Measurements from ENCODE around the gene CPA5.
A peak's percentile ranks its signal among the peaks of the same experiment; 100 is the strongest.

Gene CPA5

DNA sequence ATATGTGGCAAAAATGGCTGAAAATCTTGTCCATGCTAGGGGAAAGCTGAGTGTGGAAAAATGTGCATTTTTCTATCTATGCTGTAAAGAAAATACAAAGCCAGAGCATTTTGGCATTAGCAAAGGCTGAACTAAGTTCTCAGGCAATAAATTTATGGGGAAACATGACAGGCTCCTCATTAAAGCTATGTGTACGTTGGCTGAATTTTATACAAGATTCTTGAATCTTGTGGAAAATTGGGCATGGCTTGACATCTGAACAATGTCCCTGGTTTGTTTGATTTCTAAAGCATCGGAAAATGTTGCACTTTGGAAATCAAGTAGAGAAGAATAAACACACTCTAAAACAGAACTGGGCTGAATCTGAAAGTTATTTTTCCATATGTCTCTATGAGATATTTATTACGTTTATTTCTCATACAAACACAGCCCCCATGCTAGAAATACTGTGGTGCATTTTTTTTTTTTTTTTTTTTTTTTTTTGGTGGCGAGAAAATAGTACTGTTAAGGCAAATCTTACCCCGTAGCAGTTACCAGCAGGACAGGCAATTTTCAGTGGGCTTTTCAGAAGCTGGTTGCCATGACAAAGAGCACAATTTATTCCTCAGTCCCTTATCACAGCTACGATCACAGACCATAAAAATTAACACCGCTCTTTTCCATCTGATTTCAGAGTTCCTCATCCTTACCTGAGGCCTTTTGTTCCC is 52.6 kb downstream of the CPA5 start:
- DNase-seq (ENCODE audit: low spot score) = no peak

- DNase-seq (ENCODE audit: low spot score) = no peak
Observed at GRCh38 chr7:130397758-130398073, 53.1 kb downstream of the CPA5 start.

DNA sequence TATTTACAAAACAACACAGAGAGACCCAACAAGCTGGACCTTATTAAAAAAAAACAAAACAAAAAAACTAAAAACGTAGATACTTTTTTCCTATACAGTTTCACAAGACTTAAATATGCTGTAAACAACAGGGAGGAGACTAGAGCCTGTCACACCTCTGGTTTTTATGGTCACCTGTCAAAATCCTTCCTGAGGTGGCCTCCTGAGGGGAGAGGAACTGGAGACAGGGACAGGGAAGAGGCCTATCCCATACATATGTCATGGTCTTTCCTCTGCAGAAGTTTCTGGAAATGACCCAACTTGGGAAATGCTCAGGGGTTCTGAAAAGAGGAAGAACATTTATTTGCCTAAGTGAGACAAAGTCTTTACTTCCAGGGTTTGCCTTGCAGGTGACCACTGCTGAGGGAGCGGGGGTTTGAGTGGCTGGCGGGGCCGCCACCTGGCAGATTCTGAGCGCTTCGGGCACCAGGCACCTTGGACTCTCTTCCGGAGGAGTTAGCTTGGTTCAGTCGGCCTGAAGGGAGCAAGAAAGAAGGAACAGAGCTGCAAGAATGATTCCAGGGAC is 54.0 kb downstream of the CPA5 start:
- DNase-seq (ENCODE audit: low spot score) = no peak

GRCh38 chr7:130400120-130400572 is 55.5 kb downstream of the CPA5 start:
- DNase-seq (ENCODE audit: low spot score) = no peak

DNA sequence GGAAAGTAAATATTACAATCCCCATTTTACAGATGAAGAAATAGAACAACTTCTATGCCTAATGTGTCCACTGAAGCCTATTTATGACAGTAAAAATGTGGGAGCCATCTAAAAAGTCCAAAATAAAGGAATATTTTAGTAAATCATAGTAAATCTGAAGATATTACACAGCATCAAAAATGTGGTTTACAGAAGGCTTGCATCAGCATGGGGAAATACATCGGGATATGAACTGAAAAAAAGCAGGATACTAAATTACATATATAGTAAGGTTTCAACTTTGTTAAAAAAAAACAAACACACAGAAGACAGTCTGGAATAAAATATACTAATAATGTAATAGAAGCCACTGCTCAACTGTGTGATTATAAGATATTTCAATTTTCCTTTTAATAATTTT is 56.5 kb downstream of the CPA5 start:
- DNase-seq (ENCODE audit: low spot score) = no peak

DNA sequence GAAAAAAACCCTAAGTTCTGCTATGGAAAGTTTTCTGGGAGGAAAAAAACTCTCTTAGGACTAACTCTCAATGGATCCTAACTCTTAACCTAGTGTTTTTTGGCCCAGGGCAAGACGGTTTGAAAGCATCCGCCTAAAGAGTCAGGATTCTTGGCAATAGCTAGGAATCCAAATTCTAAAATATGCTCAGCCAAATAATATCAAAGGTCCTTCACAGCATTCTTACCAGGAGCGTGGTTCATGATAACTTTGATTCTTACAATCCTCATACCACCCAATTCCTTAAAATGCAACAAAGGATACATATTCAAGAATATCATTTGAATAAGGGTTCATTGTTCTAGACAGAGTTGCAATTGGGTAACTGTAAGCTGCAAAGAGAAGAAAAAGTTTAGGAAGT is 57.0 kb downstream of the CPA5 start:
- DNase-seq (ENCODE audit: low spot score) = no peak

DNA sequence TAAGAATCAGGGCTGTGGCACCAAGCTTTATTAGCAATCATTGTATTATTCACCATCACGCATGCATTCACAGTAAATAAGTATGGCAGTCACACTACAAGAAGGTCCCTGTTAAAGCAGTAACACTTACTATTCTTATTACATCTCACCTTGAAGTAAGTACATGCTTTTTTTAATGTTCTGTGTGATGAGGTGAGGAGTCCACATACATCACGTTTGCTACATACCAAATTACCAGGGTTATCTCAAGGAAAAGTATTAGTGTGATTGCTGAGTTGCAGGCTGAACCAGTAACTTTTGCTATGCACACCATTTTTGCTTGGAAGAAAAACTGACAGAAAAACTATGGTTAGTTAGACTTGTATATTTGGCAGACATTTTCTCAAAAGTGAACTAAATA is 60.4 kb downstream of the CPA5 start:
- DNase-seq (ENCODE audit: low spot score) = no peak

GRCh38 chr7:130409067-130409711 is 64.6 kb downstream of the CPA5 start:
- no peak for DNase-seq (ENCODE audit: low spot score)

GRCh38 chr7:130409712-130410072 is 65.1 kb downstream of the CPA5 start:
- peak; percentile 31 for DNase-seq (ENCODE audit: low spot score)

GRCh38 chr7:130410868-130411541 is 66.4 kb downstream of the CPA5 start:
- no peak for DNase-seq (ENCODE audit: low spot score)

DNA sequence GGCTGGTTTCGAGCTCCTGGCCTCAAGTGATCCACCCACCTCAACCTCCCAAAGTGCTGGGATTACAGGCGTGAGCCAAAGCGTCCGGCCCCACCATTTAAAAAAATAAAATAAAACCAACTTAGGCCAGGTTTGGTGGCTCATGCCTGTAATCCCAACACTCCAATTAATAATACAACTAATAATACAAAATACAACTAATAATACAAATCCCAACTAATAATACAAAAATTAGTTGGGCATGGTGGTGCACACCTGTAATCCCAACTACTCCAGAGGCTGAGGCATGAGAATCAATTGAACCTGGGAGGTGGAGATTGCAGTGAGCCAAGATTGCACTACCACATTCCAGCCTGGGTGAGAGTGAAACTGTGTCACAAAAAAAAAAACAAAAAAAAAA is 68.6 kb downstream of the CPA5 start:
- DNase-seq (ENCODE audit: low spot score) = no peak

GRCh38 chr7:130415006-130415405 is 70.4 kb downstream of the CPA5 start:
- DNase-seq (ENCODE audit: low spot score) = no peak

- no peak for DNase-seq (ENCODE audit: low spot score)
Observed at GRCh38 chr7:130417213-130417612, 72.6 kb downstream of the CPA5 start.

DNA sequence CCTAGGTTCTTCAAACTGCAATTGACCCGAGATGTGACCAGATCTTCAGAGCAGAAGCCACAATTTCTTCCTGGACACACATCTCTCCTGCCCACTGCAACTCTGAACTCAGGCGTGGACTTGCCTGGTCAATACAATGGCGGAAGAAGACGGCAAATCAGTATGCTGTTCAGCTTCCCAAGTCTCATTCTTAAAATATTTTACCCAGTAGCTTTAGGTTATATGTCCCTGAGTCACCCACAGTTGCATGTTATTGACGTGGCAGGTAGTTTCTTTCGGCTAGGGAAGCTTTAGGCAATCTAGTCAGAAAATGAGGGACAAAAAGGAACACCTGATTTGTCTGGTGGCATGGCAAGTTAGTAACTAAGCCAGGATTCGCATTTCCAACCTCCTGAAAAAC is 73.7 kb downstream of the CPA5 start:
- peak; percentile 52 for DNase-seq (ENCODE audit: low spot score)

All from kidney tubule cell (primary cell).